ENCODE results near the gene FGF13.

Gene FGF13

DNA sequence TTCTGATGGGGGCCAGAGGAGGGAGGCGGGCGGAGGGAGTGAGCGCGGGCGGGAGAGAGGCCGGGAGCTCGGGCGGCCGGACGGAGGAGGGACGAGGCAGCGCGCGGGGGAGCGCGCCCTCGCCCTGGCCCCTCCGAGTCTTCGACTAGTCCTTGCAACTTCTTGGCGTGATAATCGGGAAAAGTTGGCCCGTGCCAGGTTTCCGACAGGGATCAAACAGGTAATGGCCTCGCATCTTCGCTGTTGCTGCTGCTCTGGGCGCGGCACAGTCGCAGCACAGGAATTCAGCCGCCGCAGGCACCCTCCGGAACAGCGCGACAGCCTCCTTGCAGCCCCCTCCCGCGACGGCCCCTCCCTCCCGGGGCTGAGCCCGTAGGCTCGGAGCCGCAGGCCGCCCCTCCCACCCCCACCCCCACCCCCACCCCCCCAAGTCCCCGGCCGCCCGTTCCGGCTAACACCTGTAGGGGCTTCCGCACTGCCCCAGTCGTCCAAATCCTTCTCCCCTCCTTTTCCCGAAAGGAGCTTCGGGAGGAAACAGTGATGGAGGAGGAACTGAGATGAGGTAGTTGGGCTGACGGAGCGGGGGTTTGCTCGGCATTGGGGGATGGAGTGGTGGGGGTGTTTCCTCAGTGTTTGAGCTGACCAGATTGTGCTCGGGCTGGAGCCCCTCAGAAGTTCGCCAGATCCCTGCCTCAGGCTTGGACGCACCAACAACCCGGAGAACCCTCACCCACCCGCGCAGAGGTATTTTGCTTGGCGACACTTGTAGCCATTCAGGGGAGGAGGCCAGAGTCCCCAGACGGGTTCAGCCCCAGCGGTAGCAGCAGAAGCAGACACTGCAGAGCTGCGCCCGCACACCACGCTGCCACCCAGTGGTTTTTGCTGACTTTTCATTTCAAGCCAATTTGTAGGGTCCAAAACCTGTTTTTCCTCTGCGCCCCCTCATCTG is at the start of gene FGF13:
FGF13 (minus strand) TSS at position 319 of the 949 bp plus-strand sequence. CDS start 714 bp downstream, outside the sequence.
- in situ Hi-C loops (cut with MboI; ENCODE audit: low pct_unique_long_range_greater_than_20kb, low sequenced_read_pairs): no loop called here
- peak; percentile 44 for DNase-seq

DNA sequence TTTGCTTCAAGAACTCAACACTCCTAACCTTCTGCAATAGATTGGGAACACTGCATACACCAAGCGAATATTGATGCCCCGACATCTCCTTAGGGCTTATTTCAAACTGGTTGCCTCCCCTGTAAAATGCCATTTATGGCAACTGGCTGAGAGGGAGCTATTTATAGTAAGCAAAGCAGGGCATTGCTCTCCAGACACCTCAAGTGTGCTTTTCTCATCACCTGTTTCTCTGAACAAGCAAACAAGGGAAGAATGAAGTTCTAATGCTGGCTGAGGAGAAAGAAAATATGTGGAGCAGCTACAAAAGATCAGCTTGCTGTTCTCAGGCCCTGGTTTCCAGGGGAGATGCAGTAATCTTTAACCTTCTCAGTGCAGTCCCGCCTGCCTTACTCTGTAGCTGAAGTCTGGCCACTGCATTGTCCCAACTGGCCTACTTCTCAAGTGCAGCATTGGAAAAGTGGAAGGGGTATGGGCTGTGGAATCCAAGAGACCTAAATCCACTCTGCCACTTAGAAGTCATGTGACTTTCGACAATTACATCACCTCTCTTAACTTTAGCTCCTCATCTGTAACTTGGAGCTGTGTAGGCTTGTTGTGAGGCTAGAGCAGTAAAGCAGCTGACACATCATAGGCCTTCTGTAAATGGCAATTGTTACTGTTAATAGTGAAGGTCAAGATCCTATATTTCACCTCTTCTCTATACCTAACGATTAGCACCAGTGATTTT is 47.9 kb upstream of the FGF13 start:
- in situ Hi-C loops (cut with MboI; ENCODE audit: low pct_unique_long_range_greater_than_20kb, low sequenced_read_pairs): no loop called here
- DNase-seq: no peak

- in situ Hi-C loops (cut with MboI; ENCODE audit: low pct_unique_long_range_greater_than_20kb, low sequenced_read_pairs): no loop called here
Observed at GRCh38 chrX:138756234-138756633, 44.7 kb upstream of the FGF13 start.

GRCh38 chrX:138754861-138755260 is 43.3 kb upstream of the FGF13 start:
- no peak for DNase-seq
- in situ Hi-C loops (cut with MboI; ENCODE audit: low pct_unique_long_range_greater_than_20kb, low sequenced_read_pairs): no loop called here

More at GRCh38 chrX:138756234-138756633, 44.7 kb upstream of the FGF13 start:
- no peak for DNase-seq

GRCh38 chrX:138748480-138748879 is 37.0 kb upstream of the FGF13 start:
- DNase-seq: peak; percentile 43
- in situ Hi-C loops (cut with MboI; ENCODE audit: low pct_unique_long_range_greater_than_20kb, low sequenced_read_pairs): no loop called here

DNA sequence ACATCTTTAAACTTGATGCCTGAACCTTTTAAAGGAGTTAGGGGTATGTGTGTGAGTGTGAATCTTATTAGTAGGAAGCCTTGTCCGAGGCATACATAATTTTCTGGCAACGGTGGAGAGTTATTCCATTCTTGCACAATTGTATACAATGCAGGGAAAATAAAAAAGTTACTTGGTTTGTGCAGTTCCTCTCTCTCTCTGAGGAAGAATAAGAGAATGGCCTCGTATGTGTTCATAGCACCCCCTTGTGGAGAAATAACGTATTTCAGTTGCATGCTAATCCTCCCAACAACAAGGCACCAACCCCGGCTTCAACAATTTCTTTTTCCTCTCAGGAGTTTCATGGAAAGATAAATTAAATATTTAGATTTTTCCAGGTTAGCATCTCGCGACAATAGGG is 33.7 kb upstream of the FGF13 start:
- in situ Hi-C loops (cut with MboI; ENCODE audit: low pct_unique_long_range_greater_than_20kb, low sequenced_read_pairs): no loop called here
- DNase-seq: peak; percentile 86

DNA sequence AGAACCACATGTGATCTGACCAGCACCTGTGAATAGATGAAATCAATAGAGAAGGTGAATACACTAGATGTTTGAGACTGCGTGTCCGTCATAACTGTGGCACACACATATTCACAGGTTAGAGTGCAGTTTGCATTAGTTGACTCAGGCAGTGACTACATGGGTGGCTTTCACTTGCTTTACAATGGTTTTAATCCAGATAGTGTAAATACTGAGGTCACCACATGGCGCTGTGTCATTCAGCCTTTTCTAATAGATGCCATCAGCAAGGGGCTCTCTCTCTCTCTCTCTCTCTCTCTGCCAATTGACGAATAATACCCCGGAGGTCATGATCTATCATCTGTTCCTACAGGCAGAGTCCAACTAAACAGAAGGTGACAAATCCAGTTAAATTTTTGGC is 30.7 kb upstream of the FGF13 start:
- DNase-seq: no peak
- in situ Hi-C loops (cut with MboI; ENCODE audit: low pct_unique_long_range_greater_than_20kb, low sequenced_read_pairs): no loop called here

GRCh38 chrX:138740341-138740740 is 28.8 kb upstream of the FGF13 start:
- in situ Hi-C loops (cut with MboI; ENCODE audit: low pct_unique_long_range_greater_than_20kb, low sequenced_read_pairs): no loop called here
- no peak for DNase-seq

GRCh38 chrX:138723301-138723700 is 11.8 kb upstream of the FGF13 start:
- DNase-seq: no peak
- in situ Hi-C loops (cut with MboI; ENCODE audit: low pct_unique_long_range_greater_than_20kb, low sequenced_read_pairs): no loop called here

DNA sequence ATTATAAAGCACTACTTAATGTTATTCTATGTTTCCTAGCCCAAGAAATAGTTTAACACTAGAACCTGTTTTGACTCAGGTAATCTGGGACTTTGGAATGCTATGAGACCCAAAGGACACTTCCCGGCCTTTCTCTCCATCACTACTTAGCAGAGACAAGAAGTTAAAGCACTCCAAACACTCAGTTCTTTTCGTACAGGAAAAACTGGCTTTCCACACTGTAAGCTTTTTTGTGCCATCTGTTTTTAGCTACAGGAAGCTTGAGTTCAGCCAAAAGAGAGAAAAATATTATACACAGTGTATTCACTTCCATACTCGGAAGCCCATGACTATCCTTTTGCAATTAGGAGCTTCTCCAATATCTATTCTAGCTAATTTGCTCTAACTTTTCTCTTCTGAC is 7.9 kb upstream of the FGF13 start:
- in situ Hi-C loops (cut with MboI; ENCODE audit: low pct_unique_long_range_greater_than_20kb, low sequenced_read_pairs): no loop called here
- DNase-seq: no peak

DNA sequence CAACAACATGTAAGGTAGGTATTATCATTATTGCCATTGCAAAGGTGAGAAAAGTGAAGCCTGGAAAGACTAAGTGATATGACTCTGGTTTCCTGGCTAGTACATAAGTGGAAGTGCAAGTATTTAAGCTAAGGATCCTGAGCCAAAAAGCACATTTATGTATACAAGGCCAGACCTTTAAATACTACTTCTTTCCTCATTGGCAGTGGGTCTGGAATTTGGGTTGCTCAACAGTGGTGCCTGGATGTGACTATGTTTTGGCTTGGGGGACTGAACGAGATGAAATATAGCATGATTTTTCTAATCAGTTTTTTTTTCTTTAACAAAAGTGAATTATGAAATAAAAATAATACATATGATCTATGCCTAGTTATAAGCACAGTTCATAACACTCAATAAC is 7.4 kb upstream of the FGF13 start:
- in situ Hi-C loops (cut with MboI; ENCODE audit: low pct_unique_long_range_greater_than_20kb, low sequenced_read_pairs): no loop called here
- no peak for DNase-seq

GRCh38 chrX:138710866-138711341 is 613 bp downstream of the FGF13 start:
- DNase-seq: peak; percentile 21
- in situ Hi-C loops (cut with MboI; ENCODE audit: low pct_unique_long_range_greater_than_20kb, low sequenced_read_pairs): no loop called here

DNA sequence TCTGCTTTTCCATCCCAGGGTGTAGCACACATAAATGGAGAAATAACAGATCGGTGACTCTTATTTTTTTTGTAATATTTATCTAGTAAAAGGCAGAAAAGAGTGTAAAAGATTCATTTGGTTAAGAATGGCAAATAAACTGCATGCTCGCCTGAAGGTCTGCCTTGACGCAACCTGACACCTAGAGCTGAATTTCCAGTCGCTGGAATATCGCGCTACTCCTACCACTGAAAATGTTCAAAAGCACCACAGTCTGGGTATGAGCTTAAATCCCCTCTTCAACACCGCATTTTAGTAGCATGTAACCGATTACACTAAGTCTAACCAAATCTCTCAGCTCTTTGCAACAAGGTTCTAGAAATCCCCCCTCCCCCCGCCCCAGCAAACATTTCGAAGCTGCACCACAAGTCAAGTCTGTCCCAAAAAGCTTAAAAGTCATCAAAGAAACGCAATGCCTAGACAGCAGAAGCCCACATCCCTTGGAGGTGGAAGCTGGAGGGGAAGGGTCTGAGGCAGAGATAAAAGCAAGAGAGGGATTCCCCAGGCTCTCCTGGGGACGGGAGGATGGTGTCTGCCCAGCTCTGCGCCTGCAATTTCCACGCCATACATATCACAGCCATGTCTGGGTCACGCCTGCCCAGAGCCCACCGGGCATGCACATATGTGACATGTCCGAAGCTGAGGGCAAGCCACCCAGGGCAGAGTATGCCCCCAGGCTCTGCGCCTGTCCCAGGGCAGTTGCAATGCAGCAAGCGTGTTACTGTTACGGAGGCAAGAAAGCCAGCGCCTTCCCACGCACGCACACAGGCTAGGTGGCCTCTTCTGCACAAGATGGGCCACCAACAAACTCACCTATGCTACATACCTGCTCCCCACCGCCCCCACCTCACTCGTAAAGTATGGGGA is 1.4 kb downstream of the FGF13 start:
- in situ Hi-C loops (cut with MboI; ENCODE audit: low pct_unique_long_range_greater_than_20kb, low sequenced_read_pairs): no loop called here
- peak; percentile 16 for DNase-seq

GRCh38 chrX:138708268-138708667 is 3.2 kb downstream of the FGF13 start:
- in situ Hi-C loops (cut with MboI; ENCODE audit: low pct_unique_long_range_greater_than_20kb, low sequenced_read_pairs): no loop called here
- DNase-seq: no peak

DNA sequence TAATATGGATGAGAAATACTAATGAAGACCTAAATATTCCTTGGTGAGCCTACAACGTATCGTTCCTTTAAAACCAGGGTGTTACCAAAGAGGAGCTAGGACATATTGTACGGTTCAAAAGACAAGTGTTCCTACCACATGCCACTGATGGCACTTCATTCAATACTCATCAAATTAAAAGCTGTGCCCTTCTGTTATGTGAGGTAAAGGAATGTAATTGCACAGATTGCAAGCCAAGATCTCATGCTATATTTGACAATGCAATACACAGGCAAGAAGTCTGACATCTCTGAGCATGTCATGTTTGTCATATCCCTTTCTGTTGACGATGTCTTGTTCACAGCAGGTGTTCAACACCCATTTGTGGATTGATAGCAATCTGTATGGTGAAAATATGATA is 6.9 kb downstream of the FGF13 start:
- in situ Hi-C loops (cut with MboI; ENCODE audit: low pct_unique_long_range_greater_than_20kb, low sequenced_read_pairs): no loop called here

DNA sequence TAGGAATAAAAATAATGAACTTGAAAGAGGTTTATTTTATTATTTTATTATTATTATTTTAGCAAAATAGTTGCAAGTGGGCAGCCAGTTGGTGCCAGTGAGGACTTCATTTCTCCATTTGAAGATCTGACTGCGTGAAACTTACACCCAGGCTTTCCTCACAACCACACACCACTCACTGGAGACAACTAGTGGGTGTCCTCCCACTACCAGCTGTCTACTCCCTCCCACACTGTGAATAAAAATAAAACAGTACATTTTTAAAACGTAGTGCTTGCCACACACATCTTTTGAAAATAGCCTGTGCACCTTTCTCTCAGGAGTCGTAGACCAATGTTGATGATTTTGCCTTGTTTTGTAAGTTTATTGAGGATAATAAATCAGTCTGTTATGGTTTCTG is 7.4 kb downstream of the FGF13 start:
- in situ Hi-C loops (cut with MboI; ENCODE audit: low pct_unique_long_range_greater_than_20kb, low sequenced_read_pairs): no loop called here

More for the DNA sequence above, 6.9 kb downstream of the FGF13 start:
- no peak for DNase-seq

GRCh38 chrX:138692591-138692990 is 18.9 kb downstream of the FGF13 start:
- no peak for DNase-seq
- in situ Hi-C loops (cut with MboI; ENCODE audit: low pct_unique_long_range_greater_than_20kb, low sequenced_read_pairs): no loop called here

More for the DNA sequence above, 7.4 kb downstream of the FGF13 start:
- DNase-seq: no peak

- no peak for DNase-seq
- in situ Hi-C loops (cut with MboI; ENCODE audit: low pct_unique_long_range_greater_than_20kb, low sequenced_read_pairs): no loop called here
Observed at GRCh38 chrX:138691186-138691585, 20.3 kb downstream of the FGF13 start.

DNA sequence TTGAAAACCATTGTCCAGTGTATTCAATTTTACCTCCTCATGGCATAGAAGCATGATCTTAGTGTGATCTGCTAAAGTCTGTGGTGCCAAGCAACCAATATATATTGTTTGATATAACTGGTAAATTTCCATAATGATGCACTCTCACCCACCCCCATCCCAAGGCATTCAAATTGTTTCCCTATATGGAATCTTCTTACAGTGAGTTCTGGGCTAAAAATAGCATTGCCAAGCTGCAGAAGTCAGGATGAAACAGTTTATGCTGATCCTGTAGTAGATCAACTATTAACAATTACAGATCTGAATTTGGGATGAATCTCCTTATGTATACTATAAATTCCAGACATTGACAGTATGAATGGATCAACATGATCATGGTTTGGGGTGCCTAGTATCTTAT is 20.9 kb downstream of the FGF13 start:
- DNase-seq: no peak
- in situ Hi-C loops (cut with MboI; ENCODE audit: low pct_unique_long_range_greater_than_20kb, low sequenced_read_pairs): no loop called here

Data from KBM-7 (cell line).